HG03135 (cell line): ENCODE data around the gene CPNE6.
"Not testable (repeated sequence)": the region's sequence is repeated elsewhere in the genome, so short reads cannot be mapped to it uniquely, and the experiment has no call there.

Source experiments
- ATAC-seq: cut with Tn5 transposase; IDR thresholded peaks from one replicate; pipeline ENCODE4 v1.9.1; 2021; ENCODE audit warnings: mild to moderate bottlenecking, moderate library complexity; ENCODE audit not compliant: unreplicated experiment

Gene CPNE6

DNA sequence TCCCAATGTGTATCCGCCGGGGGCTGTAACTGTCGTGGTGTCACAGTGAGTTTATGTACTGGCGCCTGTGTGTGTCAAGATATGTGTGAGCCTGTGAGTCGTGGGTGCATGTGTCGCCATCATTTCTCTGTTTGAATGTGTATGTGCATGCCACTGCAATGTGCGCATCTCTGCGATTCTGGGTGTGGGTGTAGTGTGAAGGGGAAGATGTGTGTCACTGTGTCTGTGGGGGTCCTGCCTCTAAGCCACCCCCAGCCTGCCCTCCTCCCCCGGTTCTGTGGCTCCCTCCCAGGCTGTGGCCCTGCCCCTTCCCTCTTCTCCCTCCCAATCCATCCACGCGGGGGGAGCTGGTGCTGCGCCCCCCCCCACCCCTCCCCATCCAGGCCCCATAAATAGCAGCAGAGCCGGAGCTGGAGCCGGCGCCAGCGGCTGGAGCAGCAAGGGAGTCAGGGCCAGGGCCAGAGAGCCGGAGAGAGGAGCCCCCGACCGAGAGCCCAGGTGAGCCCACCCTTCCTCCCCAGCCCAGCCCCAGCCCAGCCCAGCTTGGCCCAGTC, at the start of gene CPNE6:
Gene CPNE6 (plus strand): TSS at position 419 of the 554 bp plus-strand sequence. CDS start 1,375 bp downstream, outside the sequence.
- ATAC-seq = no peak

DNA sequence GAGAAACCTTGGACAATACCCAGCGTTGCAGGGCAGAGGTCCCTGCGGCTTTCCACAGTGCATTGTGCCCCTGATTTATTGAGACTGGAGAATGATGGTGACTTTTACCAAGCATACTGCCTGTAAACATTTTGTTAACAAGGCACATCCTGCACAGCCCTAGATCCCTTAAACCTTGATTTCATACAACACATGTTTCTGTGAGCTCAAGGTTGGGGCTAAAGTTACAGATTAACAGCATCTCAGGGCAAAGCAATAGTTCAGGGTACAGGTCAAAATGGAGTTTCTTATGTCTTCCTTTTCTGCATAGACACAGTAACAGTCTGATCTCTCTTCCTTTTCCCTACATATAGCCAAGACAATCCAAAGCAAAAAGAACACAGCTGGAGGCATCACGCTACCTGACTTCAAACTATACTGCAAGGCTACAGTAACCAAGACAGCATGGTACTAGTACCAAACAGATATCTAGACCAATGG, 46.4 kb upstream of the CPNE6 start:
- ATAC-seq = not testable (repeated sequence)

DNA sequence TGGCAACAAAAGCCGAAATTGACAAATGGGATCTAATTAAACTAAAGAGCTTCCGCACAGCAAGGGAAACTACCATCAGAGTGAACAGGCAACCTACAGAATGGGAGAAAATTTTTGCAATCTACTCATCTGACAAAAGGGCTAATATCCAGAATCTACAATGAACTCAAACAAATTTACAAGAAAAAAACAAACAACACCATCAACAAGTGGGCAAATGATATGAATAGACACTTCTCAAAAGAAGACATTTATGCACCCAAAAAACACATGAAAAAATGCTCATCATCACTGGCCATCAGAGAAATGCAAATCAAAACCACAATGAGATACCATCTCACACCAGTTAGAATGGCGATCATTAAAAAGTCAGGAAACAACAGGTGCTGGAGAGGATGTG, 41.7 kb upstream of the CPNE6 start:
- ATAC-seq = not testable (repeated sequence)

GRCh38 chr14:24031331-24031730, 40.0 kb upstream of the CPNE6 start:
- not testable (repeated sequence) for ATAC-seq

GRCh38 chr14:24032727-24033418, 38.5 kb upstream of the CPNE6 start:
- ATAC-seq = no peak

- ATAC-seq = not testable (repeated sequence)
Measured at GRCh38 chr14:24035769-24036168, 35.6 kb upstream of the CPNE6 start.

GRCh38 chr14:24036169-24036962, 35.0 kb upstream of the CPNE6 start:
- ATAC-seq = peak; percentile 47

DNA sequence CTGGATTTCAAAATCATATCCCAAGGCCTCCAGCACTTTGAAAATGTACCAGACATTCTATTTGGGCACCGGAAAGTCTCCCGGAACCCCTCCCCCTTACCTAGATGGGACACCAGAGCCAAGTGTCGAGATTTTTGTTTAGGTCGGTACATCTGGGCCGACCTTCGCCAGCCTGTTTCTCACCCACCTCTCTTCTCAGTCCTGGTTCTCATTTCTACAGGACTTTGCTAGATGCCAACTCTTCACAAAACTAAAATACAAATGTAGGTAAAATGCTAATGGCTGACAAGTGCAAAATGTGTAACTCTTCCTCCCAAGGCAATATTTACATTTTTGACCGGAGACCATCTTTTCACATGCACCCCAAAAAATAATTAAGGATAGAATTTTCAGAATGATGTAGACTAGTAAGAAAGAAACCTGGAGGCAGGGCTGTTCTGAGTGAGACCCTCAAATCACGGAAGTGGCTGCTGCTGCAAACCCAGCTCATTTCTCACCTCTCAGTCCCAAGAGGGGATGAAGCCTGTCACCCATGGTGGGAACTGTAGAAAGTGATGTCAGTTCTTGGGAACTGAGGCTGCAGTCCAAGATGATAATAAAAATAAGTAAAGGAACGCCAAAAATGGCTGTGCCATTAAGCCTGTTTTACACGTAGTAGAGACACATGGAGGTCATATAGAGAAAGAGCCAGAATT, 34.3 kb upstream of the CPNE6 start:
- ATAC-seq = peak; percentile 30

- ATAC-seq = no peak
Measured at GRCh38 chr14:24037658-24038037, 33.7 kb upstream of the CPNE6 start.

DNA sequence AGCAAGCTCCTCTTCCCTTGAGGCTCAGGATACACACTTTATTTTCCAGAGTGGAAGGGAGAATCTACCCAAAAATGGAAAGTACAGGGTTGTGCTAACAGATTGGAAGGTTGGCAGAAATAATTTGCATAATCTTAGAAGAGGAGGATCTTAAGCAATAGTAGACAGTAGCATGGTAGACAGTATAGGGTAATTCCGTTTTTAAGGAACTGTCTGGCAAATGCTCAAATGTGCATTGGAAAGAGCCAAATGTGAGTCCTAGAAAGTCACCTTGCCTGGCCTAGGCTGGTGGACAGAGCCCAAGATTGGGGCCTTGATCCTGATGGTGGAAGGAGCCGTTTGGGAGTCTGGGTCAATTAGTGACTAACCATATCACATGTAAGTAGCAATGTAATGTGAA, 32.7 kb upstream of the CPNE6 start:
- ATAC-seq = no peak

DNA sequence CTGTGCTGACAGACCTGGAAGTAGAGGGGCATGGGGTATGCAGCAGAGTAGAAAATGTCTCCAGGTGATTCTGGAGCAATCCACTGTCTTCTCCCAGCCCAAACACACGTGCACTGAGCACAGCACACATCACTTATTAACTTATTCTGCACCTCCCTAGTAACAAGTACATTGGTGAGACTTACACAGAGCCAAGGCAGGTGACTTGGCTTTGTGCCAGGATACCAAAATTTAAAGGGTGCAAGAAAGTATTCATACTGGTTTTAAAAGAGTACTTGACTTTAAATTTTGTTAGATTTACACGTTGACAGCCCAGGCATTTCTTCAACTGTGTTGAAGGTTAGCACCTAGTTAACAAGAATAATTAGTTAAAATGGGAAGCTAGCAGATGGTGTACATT, 30.7 kb upstream of the CPNE6 start:
- ATAC-seq = no peak

DNA sequence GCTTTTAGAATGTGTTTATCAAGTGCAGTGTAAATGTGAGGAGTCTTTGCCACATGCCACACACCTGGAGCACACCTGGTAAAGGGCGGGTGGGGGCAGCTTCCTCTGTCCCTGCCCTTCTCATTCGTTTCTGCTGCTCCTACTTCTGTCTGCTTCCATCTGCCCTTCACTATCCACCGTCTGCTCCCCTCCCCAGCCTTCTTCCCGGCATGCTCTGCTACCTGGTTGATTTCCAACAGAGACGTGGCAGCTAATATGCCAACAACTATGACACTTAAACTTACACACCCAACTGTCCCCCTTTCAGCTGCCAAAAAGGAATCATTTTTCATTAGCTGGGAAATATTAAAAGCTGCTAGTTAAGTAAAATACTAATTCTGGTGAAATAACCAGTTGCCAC, 28.6 kb upstream of the CPNE6 start:
- ATAC-seq = no peak

DNA sequence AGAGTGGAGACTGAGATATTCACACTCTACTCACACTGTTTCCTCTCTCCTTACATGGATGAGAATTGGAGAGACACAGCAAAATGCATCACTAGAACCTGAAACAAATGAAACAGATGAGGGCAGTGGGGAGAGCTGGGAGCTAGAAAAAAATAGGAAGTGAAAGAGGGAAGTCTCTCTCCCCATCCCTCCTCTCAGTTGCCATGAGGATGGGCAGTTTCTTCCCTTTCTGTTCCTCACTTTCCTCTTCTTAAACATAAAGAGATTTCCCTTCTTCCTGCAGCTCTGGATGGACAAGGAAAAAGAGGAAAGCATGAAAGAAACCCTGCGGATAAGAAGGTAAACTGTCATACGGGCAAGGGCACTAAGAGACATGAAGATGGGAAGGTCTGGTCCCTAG, 22.4 kb upstream of the CPNE6 start:
- ATAC-seq = not testable (repeated sequence)

DNA sequence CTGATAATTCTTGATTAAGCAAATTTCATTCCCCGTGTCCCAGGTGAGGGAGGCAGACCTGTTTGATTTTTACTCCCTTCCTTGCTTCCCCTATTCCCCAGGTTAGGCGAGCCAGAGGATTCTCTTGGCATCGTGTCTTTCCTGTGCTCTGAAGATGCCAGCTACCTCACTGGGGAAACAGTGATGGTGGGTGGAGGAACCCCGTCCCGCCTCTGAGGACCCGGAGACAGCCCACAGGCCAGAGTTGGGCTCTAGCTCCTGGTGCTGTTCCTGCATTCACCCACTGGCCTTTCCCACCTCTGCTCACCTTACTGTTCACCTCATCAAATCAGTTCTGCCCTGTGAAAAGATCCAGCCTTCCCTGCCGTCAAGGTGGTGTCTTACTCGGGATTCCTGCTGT, 20.6 kb upstream of the CPNE6 start:
- not testable (repeated sequence) for ATAC-seq

DNA sequence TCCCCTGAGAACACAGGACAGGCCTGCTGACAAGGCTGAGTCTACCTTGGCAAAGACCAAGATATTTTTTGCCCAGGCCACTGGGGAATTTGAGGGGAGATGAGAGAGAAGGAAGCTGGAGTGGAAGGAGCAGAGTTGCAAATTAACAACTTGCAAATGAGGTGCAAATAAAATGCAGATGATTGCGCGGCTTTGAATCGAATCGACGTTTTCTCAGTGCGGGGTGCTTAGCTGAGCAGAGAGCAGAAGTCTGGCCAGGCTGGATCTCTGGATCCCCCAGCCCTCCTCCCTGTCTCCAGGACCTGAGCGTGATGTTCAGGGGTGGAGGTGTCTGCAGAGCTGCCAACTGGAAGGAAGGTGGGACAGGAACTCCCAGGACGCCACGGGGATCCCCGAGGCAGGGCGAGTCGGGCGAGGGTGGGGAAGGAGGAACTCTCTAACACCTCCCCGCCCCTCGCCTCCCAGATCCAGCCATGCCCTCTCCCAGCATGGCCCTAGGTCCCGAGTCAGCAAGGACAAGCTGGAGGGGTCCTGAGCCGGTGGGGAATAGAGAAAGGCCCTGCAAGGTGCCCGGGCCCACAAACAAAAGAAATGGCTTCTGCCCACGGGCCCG, 20.1 kb upstream of the CPNE6 start:
- ATAC-seq = peak; percentile 7

DNA sequence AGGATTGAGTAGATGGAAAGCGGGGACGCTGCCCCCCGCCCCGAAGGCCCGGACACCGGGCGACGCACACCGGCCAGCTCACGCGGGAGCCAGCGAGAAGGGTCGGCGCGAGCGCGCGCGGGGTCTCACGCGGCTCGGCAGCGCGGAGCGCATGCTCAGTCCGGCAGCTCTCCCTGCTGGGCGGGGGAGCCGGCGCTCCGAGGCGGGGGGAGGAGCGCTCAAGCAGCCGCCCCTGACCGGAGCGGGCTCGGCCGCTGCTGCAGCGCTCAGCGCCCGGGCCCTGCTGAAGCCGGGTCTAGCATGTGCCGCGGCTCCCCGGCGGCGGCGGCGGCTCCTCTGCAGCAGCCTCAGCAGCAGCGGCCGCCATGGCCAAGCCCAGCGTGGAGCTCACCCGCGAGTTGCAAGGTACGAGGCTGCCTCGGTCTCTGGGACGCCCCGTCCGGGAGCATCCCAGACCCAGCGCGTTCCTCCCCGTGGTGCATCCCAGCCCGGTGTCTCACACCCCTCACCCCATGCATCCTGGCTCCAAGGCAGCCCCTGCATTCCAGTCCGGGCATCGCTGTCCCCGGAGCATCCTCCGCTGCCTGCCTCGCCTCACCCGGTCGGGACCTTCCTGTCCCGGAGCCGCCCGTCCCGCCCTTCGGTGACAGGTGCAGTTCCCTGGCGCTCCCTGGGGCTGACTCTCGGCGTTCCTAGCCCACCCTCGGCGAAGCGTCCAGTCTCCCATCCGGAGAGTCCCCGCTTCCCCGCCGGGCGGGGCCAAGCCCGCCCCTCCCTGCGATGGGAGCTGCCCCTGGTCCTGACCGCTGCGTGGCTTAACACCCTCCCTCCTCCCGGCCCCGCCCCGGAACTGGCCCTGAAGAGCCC, 19.3 kb upstream of the CPNE6 start, which contains the start of gene CARMIL3:
Gene CARMIL3 (plus strand): TSS at position 221 of the 867 bp plus-strand sequence. CDS start 145 bp downstream, at position 366.
- ATAC-seq = peak; percentile 66

DNA sequence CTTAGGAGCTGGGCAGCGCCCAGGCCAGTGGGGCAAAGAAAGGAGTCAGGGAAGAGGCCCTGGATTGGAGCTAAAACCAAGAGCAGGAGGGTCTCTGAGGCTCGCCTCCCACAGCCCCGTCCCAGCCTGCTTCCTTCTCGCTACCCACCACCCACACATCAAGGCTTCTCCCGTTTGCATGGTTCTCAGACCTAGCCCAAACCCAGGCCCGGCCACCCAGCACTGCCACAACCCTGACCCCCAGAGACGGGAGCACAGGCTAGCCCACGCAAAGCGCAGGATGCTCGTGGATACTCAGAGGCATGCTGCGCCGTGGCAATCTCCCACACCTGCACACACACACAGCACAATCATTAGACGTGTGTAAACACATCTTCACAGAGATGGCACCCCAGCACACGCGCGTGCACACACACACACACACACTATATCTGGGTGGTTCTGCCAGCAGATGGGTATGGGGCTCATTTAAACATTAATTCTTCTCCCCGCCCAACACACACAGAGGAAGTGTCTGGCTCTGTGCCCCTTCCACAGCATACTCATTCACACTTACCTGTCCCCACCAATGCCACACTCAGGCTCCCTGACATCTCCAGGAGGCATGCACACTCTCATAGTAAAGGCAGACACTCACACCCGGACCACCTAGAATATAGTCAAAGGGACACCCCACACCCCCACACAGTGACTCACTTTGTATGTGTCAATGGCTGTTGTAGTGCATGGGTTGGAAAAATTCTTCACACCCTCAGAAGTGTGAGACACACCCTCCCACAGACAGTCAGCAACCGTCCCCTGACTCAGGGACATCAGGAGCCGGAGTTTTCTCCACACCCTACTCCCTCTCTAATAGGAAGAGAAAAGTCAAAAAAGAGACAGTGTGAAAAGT, 18.5 kb upstream of the CPNE6 start:
- ATAC-seq = no peak

GRCh38 chr14:24053548-24054323, 17.6 kb upstream of the CPNE6 start:
- no peak for ATAC-seq
